Upper lobe of right lung (tissue), 1 donor: ENCODE measurements around the gene JMJD7. TPM values are rescaled to one million over a fixed set of nuclear protein-coding genes. Genes with fewer than 3 reads are reported as not detected.

Experiments
- ATAC-seq: fragments of 200-7000 bp; cut with Tn5 transposase; one replicate; pipeline ENCODE4 v1.9.1; 2020; ENCODE audit warnings: mild to moderate bottlenecking, moderate library complexity
- DNase-seq: peaks from one replicate; pipeline ENCODE4 v3.0.0-alpha.2; 2020
- H3K27ac ChIP-seq: fragments of 200-600 bp; one replicate; pipeline ENCODE4 v1.8.0; 2022
- H3K27me3 ChIP-seq: fragments of 200-600 bp; one replicate; pipeline ENCODE4 v1.8.0; 2022; ENCODE audit warnings: mild to moderate bottlenecking
- H3K36me3 ChIP-seq: fragments of 200-600 bp; one replicate; pipeline ENCODE4 v1.8.0; 2022
- H3K4me1 ChIP-seq: fragments of 200-600 bp; one replicate; pipeline ENCODE4 v1.8.0; 2022
- H3K4me3 ChIP-seq: fragments of 200-600 bp; one replicate; pipeline ENCODE4 v1.8.0; 2022; ENCODE audit warnings: mild to moderate bottlenecking
- H3K9me3 ChIP-seq: fragments of 200-600 bp; one replicate; pipeline ENCODE4 v1.8.0; 2022
- CTCF ChIP-seq: fragments of 200-600 bp; IDR thresholded peaks from one replicate; pipeline ENCODE4 v1.8.0; 2022; ENCODE audit warnings: antibody characterized with exemption
- intact Hi-C: fragments of 100-400 bp; cut with DNase I; formaldehyde crosslinking; loops from one replicate; pipeline ENCODE4 v1.11.0; 2022
- total RNA-seq: library from RNA; stranded (reverse); fragmentation: NEBNext Ultra II Directional; extraction: Animal tissue kit (Norgen Biotek cat#: 25700); gene quantifications from one replicate; pipeline ENCODE4 v1.2.1, GENCODE V29; 2021
- donor health status: DM: no; HTN: yes; CAD: no; lungs with severe emphysema.

The JMJD7 gene
- total RNA-seq, 1 donor from 2014 or later: 36.7 TPM

DNA sequence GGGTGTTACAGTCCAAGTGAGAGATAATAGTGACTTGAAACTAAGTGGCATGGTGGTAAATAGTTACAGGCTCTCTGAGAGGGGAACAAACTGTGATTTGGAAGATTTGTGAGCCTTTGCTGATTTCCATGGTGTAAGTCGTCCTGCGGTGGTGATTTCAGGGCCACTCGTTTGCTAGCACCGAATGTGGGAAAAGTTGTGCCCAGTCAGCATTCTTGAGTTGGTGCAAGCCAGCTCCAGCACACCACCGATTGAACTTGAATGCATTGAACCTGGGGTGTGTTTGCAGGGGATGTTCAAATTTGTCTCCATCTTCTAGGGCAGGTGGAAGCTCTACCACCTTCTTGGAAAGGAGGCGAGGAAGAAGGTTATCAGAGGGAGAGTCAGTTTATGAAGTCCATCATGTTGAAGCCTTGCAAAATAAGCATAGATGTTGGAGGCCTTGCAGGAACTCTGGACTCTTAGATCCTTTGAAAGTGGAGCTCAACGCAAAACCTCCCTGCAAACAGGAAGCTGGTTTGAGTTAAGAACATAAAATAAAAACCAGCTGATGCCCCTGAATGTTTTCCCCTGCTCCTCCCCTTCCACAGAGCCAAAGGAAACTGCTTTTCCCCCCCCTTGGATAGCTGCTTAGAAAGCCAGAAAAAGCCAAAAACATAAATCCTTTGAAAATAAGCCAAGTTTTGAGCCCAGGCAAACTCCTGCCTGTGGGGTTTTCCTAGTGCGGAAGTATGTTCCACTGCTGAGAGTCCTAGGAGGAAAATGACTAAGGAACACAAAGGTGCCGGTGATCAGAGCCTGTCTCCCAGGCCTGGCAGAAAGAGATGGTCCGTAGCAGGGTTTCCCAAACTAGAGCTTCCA lies 31.7 kb upstream of the JMJD7 start:
- H3K4me3 ChIP-seq: no peak overlapping the region
- H3K4me1 ChIP-seq: peaks cover 20% of the 10 kb centered on the region
- intact Hi-C loops: no loop called here
- H3K36me3 ChIP-seq: peaks cover 13% of the 10 kb centered on the region
- H3K27me3 ChIP-seq: no peaks in the 10 kb centered on the region
- no peak for DNase-seq
- H3K27ac ChIP-seq: peak overlapping the region; percentile 5
- no peak for TF ChIP-seq CTCF
- ATAC-seq: no peak
- no peaks in the 10 kb centered on the region for H3K9me3 ChIP-seq

GRCh38 chr15:41797201-41797944 lies 30.5 kb upstream of the JMJD7 start:
- Histone ChIP-seq H3K27me3 (no peaks in the 10 kb centered on the region), H3K9me3 (no peaks in the 10 kb centered on the region), H3K4me1 (peaks cover 13% of the 10 kb centered on the region), H3K36me3 (peaks cover 13% of the 10 kb centered on the region), H3K4me3 (no peak overlapping the region), H3K27ac (no peak overlapping the region)
- intact Hi-C loops: no loop called here
- no peak for TF ChIP-seq CTCF
- ATAC-seq: no peak
- DNase-seq: no peak

DNA sequence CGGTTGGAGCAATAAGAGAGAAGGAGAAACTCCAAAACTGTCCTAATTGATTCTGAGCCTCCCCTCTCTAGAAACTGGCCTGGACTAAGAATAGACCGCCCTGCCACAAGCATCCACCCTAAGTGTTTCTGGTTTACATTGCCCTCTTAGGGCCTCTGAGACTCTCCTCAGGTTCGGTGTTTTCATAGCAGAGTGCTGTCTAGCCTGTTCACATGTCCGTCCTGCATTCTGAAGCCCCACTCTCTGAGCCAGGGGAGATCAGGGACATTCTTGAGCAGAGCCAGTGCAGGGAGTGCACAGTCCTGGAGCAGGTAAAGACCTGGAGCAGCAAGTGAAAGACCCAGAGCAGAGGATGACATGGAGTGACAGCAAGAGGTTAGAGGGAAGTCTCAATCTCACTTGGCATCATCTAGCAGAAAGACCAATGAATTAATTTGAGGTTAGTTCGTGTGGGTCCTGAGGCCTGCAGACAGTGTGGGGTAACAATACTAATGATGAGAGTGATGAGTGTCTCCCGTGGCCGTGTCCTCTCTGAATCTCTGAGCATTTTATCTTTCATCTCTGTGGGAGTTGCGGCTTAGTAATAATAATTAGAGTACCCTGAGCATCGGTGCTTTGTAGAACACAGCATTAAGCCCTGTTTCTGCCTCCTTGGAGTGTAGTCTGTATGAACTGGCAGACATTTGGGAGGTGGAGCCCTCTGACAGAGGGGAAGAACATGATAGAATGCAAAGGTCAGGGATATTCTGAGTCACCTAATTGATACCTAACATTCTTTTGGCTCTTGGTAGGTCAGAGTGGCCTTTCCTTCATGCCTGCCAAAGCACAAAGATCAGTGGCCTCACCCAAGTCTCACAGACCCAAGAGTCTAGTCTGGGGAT lies 29.0 kb upstream of the JMJD7 start:
- Histone ChIP-seq H3K9me3 (no peaks in the 10 kb centered on the region), H3K4me1 (peaks cover 13% of the 10 kb centered on the region), H3K36me3 (peaks cover 13% of the 10 kb centered on the region), H3K27me3 (no peaks in the 10 kb centered on the region), H3K4me3 (no peak overlapping the region), H3K27ac (no peak overlapping the region)
- DNase-seq (no peak), ATAC-seq (peak; percentile 58)
- TF ChIP-seq CTCF: no peak
- intact Hi-C loops: no loop called here

GRCh38 chr15:41799488-41799805 lies 28.4 kb upstream of the JMJD7 start:
- Histone ChIP-seq H3K9me3 (no peaks in the 10 kb centered on the region), H3K27me3 (no peaks in the 10 kb centered on the region), H3K4me1 (peaks cover 13% of the 10 kb centered on the region), H3K4me3 (no peak overlapping the region), H3K27ac (no peak overlapping the region), H3K36me3 (peaks cover 13% of the 10 kb centered on the region)
- intact Hi-C loops: no loop called here
- ATAC-seq: no peak
- TF ChIP-seq CTCF: no peak
- DNase-seq: no peak

DNA sequence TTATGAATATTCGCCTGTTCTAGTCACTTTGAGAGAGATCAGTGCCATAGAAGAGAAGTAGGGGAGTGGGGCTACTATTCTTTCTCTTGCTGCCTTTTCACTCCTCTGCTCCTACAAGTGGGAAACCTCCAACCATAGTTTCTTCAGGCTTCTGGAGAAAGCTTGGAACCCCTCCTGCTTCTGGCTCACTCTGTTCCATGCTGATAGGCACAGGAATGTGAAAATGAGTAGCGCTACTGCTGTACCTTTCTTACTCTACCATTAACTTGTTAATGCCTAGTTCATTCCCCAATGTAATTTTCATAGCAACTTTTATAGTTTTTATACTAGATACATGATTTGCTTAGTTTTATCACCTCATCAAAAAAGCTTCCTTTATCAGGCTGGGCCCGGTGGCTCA lies 26.7 kb upstream of the JMJD7 start:
- Histone ChIP-seq H3K9me3 (no peaks in the 10 kb centered on the region), H3K27ac (no peak overlapping the region), H3K36me3 (peaks cover 13% of the 10 kb centered on the region), H3K4me3 (no peak overlapping the region), H3K4me1 (peaks cover 9% of the 10 kb centered on the region), H3K27me3 (no peaks in the 10 kb centered on the region)
- intact Hi-C loops: no loop called here
- ATAC-seq (no peak), DNase-seq (no peak)
- TF ChIP-seq CTCF: no peak
